SKM-1 (cell line): ENCODE results near the gene TRPM5.
A peak's percentile ranks its signal among the peaks of the same experiment; 100 is the strongest.

ENCODE experiments used
- DNase-seq: peaks from one replicate; lab custom pipeline; 2025; ENCODE audit not compliant: unreplicated experiment; lab: John Stamatoyannopoulos, UW

The TRPM5 gene

GRCh38 chr11:2406878-2407410 lies 37.4 kb downstream of the TRPM5 start:
- DNase-seq = no peak

GRCh38 chr11:2406451-2406850 lies 37.9 kb downstream of the TRPM5 start:
- DNase-seq = no peak

DNA sequence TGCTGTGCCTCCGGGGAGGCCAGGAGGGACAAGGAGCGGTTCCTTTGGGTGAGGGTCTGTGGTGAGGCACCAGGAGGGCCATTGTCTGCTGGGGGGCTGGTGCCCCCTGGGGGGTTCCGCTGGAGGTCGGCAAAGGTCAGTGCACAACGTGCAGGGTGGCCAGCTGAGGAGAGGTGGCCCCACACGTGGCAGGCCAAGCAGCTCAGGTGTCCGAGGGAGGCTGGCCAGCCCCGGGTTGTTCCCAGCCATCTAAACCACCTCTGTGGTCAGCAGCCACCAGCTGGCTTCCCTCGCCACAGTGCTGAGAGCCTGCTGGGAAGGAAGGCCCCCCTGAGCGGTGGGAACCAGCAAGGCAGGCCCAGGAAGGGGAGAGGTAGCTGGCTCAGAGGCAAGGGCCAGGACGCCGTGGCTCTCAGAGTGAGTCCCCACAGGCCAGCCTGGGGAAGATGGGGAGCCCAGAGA lies 39.5 kb downstream of the TRPM5 start:
- no peak for DNase-seq

- DNase-seq = no peak
Measured at GRCh38 chr11:2402890-2403645, 41.2 kb downstream of the TRPM5 start.

GRCh38 chr11:2402106-2402505 lies 42.2 kb downstream of the TRPM5 start:
- no peak for DNase-seq

DNA sequence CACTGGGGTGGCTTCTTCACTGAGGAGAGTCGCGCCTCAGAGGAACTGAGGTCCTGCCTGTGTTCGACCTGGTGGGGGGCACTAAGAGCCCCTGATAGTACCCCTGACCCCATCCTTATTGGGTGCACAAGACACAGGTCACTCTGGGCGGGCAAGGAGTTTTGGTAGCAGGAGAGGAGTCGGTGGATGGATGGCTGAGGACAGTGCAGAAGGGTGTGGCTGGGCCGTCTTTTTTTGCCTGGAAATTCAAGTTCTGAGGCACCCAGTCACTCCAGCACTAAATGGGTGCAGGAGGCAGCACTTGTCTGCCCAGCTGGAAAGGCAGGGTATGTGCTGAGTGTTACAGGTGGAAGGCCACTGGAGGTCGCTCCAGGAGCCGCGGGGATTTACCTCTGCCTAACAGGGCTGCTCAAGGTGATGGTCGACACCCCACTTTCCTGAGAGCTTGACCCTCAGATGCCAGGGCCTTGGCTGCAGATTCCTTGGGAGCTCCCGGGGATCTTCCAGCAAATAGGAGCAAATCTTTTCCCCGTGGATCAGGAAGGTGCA lies 42.8 kb downstream of the TRPM5 start:
- no peak for DNase-seq

GRCh38 chr11:2400762-2401435 lies 43.4 kb downstream of the TRPM5 start:
- DNase-seq = no peak

GRCh38 chr11:2400069-2400761 lies 44.1 kb downstream of the TRPM5 start, which contains the start of gene TSSC4:
TSS of gene TSSC4 (plus strand) at chr11:2400750. CDS start at chr11:2402634, 1,884 bp downstream.
- peak; percentile 99 for DNase-seq

GRCh38 chr11:2399488-2400068 lies 44.7 kb downstream of the TRPM5 start:
- no peak for DNase-seq

DNA sequence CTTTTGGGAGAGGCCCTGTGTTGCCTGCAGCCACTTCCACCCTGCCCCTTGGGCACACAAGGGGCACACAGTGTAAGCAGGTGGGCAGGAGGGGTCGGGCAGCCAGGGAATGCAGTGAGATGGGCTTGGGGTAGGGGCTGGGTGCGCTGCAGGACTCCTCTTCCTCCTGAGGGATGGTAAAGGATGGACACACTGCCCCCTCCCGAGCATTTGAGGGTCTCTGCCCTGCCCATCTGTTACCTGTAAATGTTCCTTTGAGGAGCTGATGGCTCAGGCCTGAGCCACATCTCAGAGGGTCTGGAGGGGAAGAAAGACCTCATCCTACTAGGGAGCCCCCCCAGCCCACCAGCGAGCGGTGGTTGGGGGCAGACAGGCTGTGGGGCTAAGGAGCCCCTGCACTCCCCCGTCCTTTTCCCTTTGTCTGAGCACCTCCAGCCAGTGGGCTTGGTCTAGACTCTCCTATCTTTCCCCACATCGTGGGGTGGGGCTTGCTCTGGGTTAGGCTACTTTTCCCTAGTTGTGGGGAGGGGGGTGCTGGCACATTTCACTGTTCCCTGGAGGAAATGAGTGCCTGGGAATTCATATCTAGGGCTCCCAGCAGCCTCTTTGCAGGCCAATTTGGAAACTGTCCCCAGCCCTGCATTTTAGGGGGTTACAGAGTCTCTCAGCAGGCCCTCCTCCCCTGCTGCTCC lies 45.5 kb downstream of the TRPM5 start:
- no peak for DNase-seq

- no peak for DNase-seq
Measured at GRCh38 chr11:2397005-2397404, 47.3 kb downstream of the TRPM5 start.

GRCh38 chr11:2396471-2396870 lies 47.8 kb downstream of the TRPM5 start:
- no peak for DNase-seq

- DNase-seq = no peak
Measured at GRCh38 chr11:2395856-2396255, 48.5 kb downstream of the TRPM5 start.

DNA sequence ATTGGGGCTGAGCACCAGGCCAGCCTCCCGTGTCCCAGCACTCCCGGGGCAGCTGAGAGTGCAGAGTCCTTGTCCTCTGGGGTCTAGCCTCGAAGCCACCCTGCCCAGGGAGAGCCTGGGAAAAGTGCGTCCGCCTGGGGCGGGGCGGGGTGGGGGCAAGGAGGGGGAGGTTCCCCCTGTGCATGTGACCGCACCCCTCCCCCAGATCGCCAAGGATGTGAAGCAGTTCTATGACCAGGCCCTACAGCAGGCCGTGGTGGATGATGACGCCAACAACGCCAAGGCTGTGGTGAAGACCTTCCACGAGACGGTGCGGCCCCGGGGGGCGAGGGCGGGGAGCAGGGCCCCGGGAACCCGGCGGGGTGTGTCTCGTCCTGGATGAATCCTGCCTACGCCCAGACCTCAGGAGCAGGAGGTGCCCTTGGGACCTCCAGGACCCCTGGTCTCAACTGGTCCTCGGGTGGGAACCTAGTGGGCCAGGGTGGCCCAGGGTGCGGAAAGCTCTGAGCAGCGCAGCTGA lies 49.0 kb downstream of the TRPM5 start:
- DNase-seq = no peak

DNA sequence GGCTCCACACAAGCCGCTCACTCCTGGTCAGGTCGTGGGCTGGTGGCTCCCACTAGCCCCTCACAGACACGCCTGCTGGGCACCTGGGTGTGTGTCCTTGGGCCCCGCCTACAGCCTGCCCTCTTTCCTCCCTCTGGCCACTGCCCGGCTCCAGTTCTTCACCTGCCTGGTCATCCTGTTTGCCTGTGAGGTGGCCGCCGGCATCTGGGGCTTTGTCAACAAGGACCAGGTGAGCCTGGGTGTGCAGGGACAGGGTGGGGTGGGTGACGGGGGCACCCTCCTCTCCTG lies 49.6 kb downstream of the TRPM5 start:
- DNase-seq = no peak
